ENCODE results near the gene DDR2. TPM values are rescaled to one million over a fixed set of nuclear protein-coding genes. Genes with fewer than 3 reads are reported as not detected.

The DDR2 gene
- polyA plus RNA-seq, 3 donors: 0.07 TPM; not detected in 2

GRCh38 chr1:162641114-162641513 is 8.8 kb downstream of the DDR2 start:
- H3K27me3 Mint-ChIP-seq (ENCODE audit: low read depth in 3 of 3): peaks cover 1 to 9% (median 4%) of the 10 kb centered on the region in 3 donors
- Histone ChIP-seq H3K79me2 (ENCODE audit: insufficient read depth, low read length) (no peaks in the 10 kb centered on the region), H3K27me3 (ENCODE audit: control insufficient read depth in 2 of 2, insufficient read depth in 2 of 2, low read length in 2 of 2) (no peaks in the 10 kb centered on the region), H3K4me3 (replicated peaks in 1 of 3; ENCODE audit: low read depth in 2 of 3, low read length in 3 of 3) (no peak overlapping the region), H3K36me3 (replicated peaks in 1 of 2; ENCODE audit: control insufficient read depth in 1 of 2, insufficient read depth in 2 of 2, low read length in 2 of 2) (no peaks in the 10 kb centered on the region), H2AFZ (ENCODE audit: insufficient read depth, low read depth, low read length, poor library complexity, severe bottlenecking) (no peak overlapping the region), H3K4me1 (ENCODE audit: control insufficient read depth in 1 of 2, insufficient read depth in 2 of 2, low read length in 2 of 2) (no peaks in the 10 kb centered on the region), H3K4me2 (replicated peaks; ENCODE audit: extremely low read depth, low read length, poor library complexity, severe bottlenecking) (no peak overlapping the region), H3K9ac (ENCODE audit: insufficient read depth, low read length, poor library complexity, severe bottlenecking) (no peak overlapping the region), H4K20me1 (ENCODE audit: insufficient read depth, low read length) (no peaks in the 10 kb centered on the region), H3K27ac (ENCODE audit: low read depth in 1 of 2, low read length in 2 of 2) (no peak overlapping the region), H3K9me3 (replicated peaks in 1 of 2; ENCODE audit: control insufficient read depth in 1 of 2, insufficient read depth in 1 of 2, low read length in 2 of 2) (no peaks in the 10 kb centered on the region)
- H3K4me1 Mint-ChIP-seq: no peaks in the 10 kb centered on the region
- H3K4me3 Mint-ChIP-seq: no peak overlapping the region
- intact Hi-C loops (cut with micrococcal nuclease): no loop called here
- no peaks in the 10 kb centered on the region for H3K36me3 Mint-ChIP-seq
- no peak for DNase-seq
- WGBS (ENCODE audit: insufficient coverage): 86% methylated on average over 2 of the region's 2 CpGs
- H3K9me3 Mint-ChIP-seq: peaks cover 0 to 2% (median 0%) of the 10 kb centered on the region in 7 donors
- TF ChIP-seq CTCF (IDR thresholded peaks at IDR 0.05): no peak
- no peak overlapping the region for H3K27ac Mint-ChIP-seq

GRCh38 chr1:162644986-162645314 is 12.7 kb downstream of the DDR2 start:
- Histone ChIP-seq H3K27me3 (ENCODE audit: control insufficient read depth in 2 of 2, insufficient read depth in 2 of 2, low read length in 2 of 2) (peaks cover 0 to 2% of the 10 kb centered on the region in 2 donors), H4K20me1 (ENCODE audit: insufficient read depth, low read length) (no peaks in the 10 kb centered on the region), H2AFZ (ENCODE audit: insufficient read depth, low read depth, low read length, poor library complexity, severe bottlenecking) (no peak overlapping the region), H3K27ac (ENCODE audit: low read depth in 1 of 2, low read length in 2 of 2) (no peak overlapping the region), H3K36me3 (replicated peaks in 1 of 2; ENCODE audit: control insufficient read depth in 1 of 2, insufficient read depth in 2 of 2, low read length in 2 of 2) (no peaks in the 10 kb centered on the region), H3K9me3 (replicated peaks in 1 of 2; ENCODE audit: control insufficient read depth in 1 of 2, insufficient read depth in 1 of 2, low read length in 2 of 2) (no peaks in the 10 kb centered on the region), H3K4me2 (replicated peaks; ENCODE audit: extremely low read depth, low read length, poor library complexity, severe bottlenecking) (no peak overlapping the region), H3K4me1 (ENCODE audit: control insufficient read depth in 1 of 2, insufficient read depth in 2 of 2, low read length in 2 of 2) (no peaks in the 10 kb centered on the region), H3K4me3 (replicated peaks in 1 of 3; ENCODE audit: low read depth in 2 of 3, low read length in 3 of 3) (no peak overlapping the region), H3K9ac (ENCODE audit: insufficient read depth, low read length, poor library complexity, severe bottlenecking) (no peak overlapping the region), H3K79me2 (ENCODE audit: insufficient read depth, low read length) (no peaks in the 10 kb centered on the region)
- WGBS (ENCODE audit: insufficient coverage): no CpG with 5 or more reads among the region's 3 CpGs
- DNase-seq: no peak
- no peak overlapping the region for H3K27ac Mint-ChIP-seq
- no peak for TF ChIP-seq CTCF (IDR thresholded peaks at IDR 0.05)
- no peaks in the 10 kb centered on the region for H3K4me1 Mint-ChIP-seq
- intact Hi-C loops (cut with micrococcal nuclease): no loop called here
- H3K36me3 Mint-ChIP-seq: no peaks in the 10 kb centered on the region
- H3K9me3 Mint-ChIP-seq: peaks cover 0 to 2% (median 0%) of the 10 kb centered on the region in 7 donors
- H3K27me3 Mint-ChIP-seq (ENCODE audit: low read depth in 3 of 3): peaks cover 4 to 11% (median 8%) of the 10 kb centered on the region in 3 donors
- H3K4me3 Mint-ChIP-seq: no peak overlapping the region

All from CD14-positive monocyte (primary cell).